Activated CD4-positive, CD25-positive, alpha-beta regulatory T cell (primary cell): ENCODE data around the gene ZNF423.
"Not testable (repeated sequence)": the region's sequence is repeated elsewhere in the genome, so short reads cannot be mapped to it uniquely, and the experiment has no call there.

ENCODE experiments used
- DNase-seq, 4 experiments: peaks; one replicate each; lab custom pipeline; 2025; lab: John Stamatoyannopoulos, UW

Gene ZNF423

GRCh38 chr16:49506058-49507013, 349.6 kb downstream of the ZNF423 start:
- DNase-seq: not testable (repeated sequence)

- no peak for DNase-seq
Measured at GRCh38 chr16:49505556-49505955, 350.4 kb downstream of the ZNF423 start.

GRCh38 chr16:49504626-49505025, 351.3 kb downstream of the ZNF423 start:
- no peak for DNase-seq

GRCh38 chr16:49504023-49504364, 351.9 kb downstream of the ZNF423 start:
- DNase-seq: no peak

- DNase-seq: no peak
Measured at GRCh38 chr16:49503256-49504022, 352.5 kb downstream of the ZNF423 start.

- DNase-seq: no peak
Measured at GRCh38 chr16:49502136-49502881, 353.6 kb downstream of the ZNF423 start.

GRCh38 chr16:49499869-49500610, 355.9 kb downstream of the ZNF423 start:
- no peak for DNase-seq

- no peak for DNase-seq
Measured at GRCh38 chr16:49499414-49499785, 356.5 kb downstream of the ZNF423 start.

- no peak for DNase-seq
Measured at GRCh38 chr16:49498666-49499413, 357.1 kb downstream of the ZNF423 start.

- no peak for DNase-seq
Measured at GRCh38 chr16:49498264-49498663, 357.6 kb downstream of the ZNF423 start.

GRCh38 chr16:49497466-49497865, 358.4 kb downstream of the ZNF423 start:
- DNase-seq: no peak

GRCh38 chr16:49496656-49497055, 359.3 kb downstream of the ZNF423 start:
- no peak for DNase-seq

GRCh38 chr16:49495596-49496355, 360.1 kb downstream of the ZNF423 start:
- DNase-seq: no peak

GRCh38 chr16:49494891-49495566, 360.9 kb downstream of the ZNF423 start:
- DNase-seq: no peak

- no peak for DNase-seq
Measured at GRCh38 chr16:49494474-49494873, 361.4 kb downstream of the ZNF423 start.

GRCh38 chr16:49493836-49494235, 362.1 kb downstream of the ZNF423 start:
- DNase-seq: no peak

GRCh38 chr16:49492896-49493626, 362.9 kb downstream of the ZNF423 start:
- no peak for DNase-seq

- DNase-seq: no peak
Measured at GRCh38 chr16:49491771-49492761, 363.8 kb downstream of the ZNF423 start.
